ENCODE measurements around the gene SERPINA5. TPM values are rescaled to one million over a fixed set of nuclear protein-coding genes. Genes with fewer than 3 reads are reported as not detected.

SERPINA5 gene
- polyA plus RNA-seq, result not detected

GRCh38 chr14:94581127-94581999 lies at the start of gene SERPINA5:
TSS of gene SERPINA5 (plus strand) at chr14:94581426. CDS start at chr14:94587363, 5,937 bp downstream.
- no peak for DNase-seq
- Mint-ChIP-seq H3K9me3 (no peaks in the 10 kb centered on the region), H3K36me3 (no peaks in the 10 kb centered on the region), H3K4me3 (no peak within 1 kb of the TSS), H3K27ac (no peak within 1 kb of the TSS), H3K27me3 (ENCODE audit: low read depth in 3 of 3) (peaks cover 0 to 4% (median 0%) of the 10 kb centered on the region in 3 donors), H3K4me1 (no peaks in the 10 kb centered on the region)

- Mint-ChIP-seq H3K36me3 (no peaks in the 10 kb centered on the region), H3K4me3 (no peak overlapping the region), H3K4me1 (no peaks in the 10 kb centered on the region), H3K27ac (no peak overlapping the region), H3K9me3 (no peaks in the 10 kb centered on the region), H3K27me3 (ENCODE audit: low read depth in 3 of 3) (peaks cover 2 to 6% (median 4%) of the 10 kb centered on the region in 3 donors)
- DNase-seq, result no peak
Observed at GRCh38 chr14:94532447-94532846, 48.8 kb upstream of the SERPINA5 start.

- Mint-ChIP-seq H3K27ac (no peak overlapping the region), H3K9me3 (no peaks in the 10 kb centered on the region), H3K27me3 (ENCODE audit: low read depth in 3 of 3) (peaks cover 0 to 12% (median 3%) of the 10 kb centered on the region in 3 donors)
Observed at GRCh38 chr14:94535506-94535905, 45.7 kb upstream of the SERPINA5 start.

GRCh38 chr14:94536836-94537235 lies 44.4 kb upstream of the SERPINA5 start:
- no peaks in the 10 kb centered on the region for H3K36me3 Mint-ChIP-seq
- H3K9me3 Mint-ChIP-seq, result no peaks in the 10 kb centered on the region
- H3K27me3 Mint-ChIP-seq (ENCODE audit: low read depth in 3 of 3), result peaks cover 0 to 12% (median 6%) of the 10 kb centered on the region in 3 donors
- no peak for DNase-seq
- H3K4me1 Mint-ChIP-seq, result no peaks in the 10 kb centered on the region
- H3K4me3 Mint-ChIP-seq, result no peak overlapping the region
- no peak overlapping the region for H3K27ac Mint-ChIP-seq

More at GRCh38 chr14:94535506-94535905, 45.7 kb upstream of the SERPINA5 start:
- H3K36me3 Mint-ChIP-seq, result no peaks in the 10 kb centered on the region
- DNase-seq, result no peak
- no peaks in the 10 kb centered on the region for H3K4me1 Mint-ChIP-seq
- no peak overlapping the region for H3K4me3 Mint-ChIP-seq

GRCh38 chr14:94538070-94538740 lies 43.0 kb upstream of the SERPINA5 start:
- H3K9me3 Mint-ChIP-seq, result no peaks in the 10 kb centered on the region
- H3K4me3 Mint-ChIP-seq, result no peak overlapping the region
- DNase-seq, result no peak
- H3K27ac Mint-ChIP-seq, result no peak overlapping the region
- H3K27me3 Mint-ChIP-seq (ENCODE audit: low read depth in 3 of 3), result peaks cover 0 to 12% (median 6%) of the 10 kb centered on the region in 3 donors
- no peaks in the 10 kb centered on the region for H3K4me1 Mint-ChIP-seq
- no peaks in the 10 kb centered on the region for H3K36me3 Mint-ChIP-seq

- Mint-ChIP-seq H3K4me1 (no peaks in the 10 kb centered on the region), H3K4me3 (no peak overlapping the region), H3K36me3 (no peaks in the 10 kb centered on the region), H3K27me3 (ENCODE audit: low read depth in 3 of 3) (peaks cover 0 to 10% (median 6%) of the 10 kb centered on the region in 3 donors), H3K9me3 (no peaks in the 10 kb centered on the region), H3K27ac (no peak overlapping the region)
- DNase-seq, result no peak
Observed at GRCh38 chr14:94539181-94539580, 42.0 kb upstream of the SERPINA5 start.

- H3K4me3 Mint-ChIP-seq, result no peak overlapping the region
- peaks cover 0 to 10% (median 6%) of the 10 kb centered on the region in 3 donors for H3K27me3 Mint-ChIP-seq (ENCODE audit: low read depth in 3 of 3)
- no peaks in the 10 kb centered on the region for H3K36me3 Mint-ChIP-seq
- DNase-seq, result no peak
- H3K4me1 Mint-ChIP-seq, result no peaks in the 10 kb centered on the region
- no peaks in the 10 kb centered on the region for H3K9me3 Mint-ChIP-seq
- H3K27ac Mint-ChIP-seq, result no peak overlapping the region
Observed at GRCh38 chr14:94540031-94540794, 41.0 kb upstream of the SERPINA5 start.

- H3K27ac Mint-ChIP-seq, result no peak overlapping the region
Observed at GRCh38 chr14:94541234-94541975, 39.8 kb upstream of the SERPINA5 start.

GRCh38 chr14:94542111-94542810 lies 39.0 kb upstream of the SERPINA5 start:
- H3K9me3 Mint-ChIP-seq, result no peaks in the 10 kb centered on the region
- H3K27me3 Mint-ChIP-seq (ENCODE audit: low read depth in 3 of 3), result peaks cover 0 to 15% (median 8%) of the 10 kb centered on the region in 3 donors
- no peak for DNase-seq
- no peak overlapping the region for H3K27ac Mint-ChIP-seq
- H3K4me3 Mint-ChIP-seq, result no peak overlapping the region
- no peaks in the 10 kb centered on the region for H3K4me1 Mint-ChIP-seq
- no peaks in the 10 kb centered on the region for H3K36me3 Mint-ChIP-seq

More at GRCh38 chr14:94541234-94541975, 39.8 kb upstream of the SERPINA5 start:
- Mint-ChIP-seq H3K4me1 (no peaks in the 10 kb centered on the region), H3K4me3 (no peak overlapping the region), H3K9me3 (no peaks in the 10 kb centered on the region), H3K36me3 (no peaks in the 10 kb centered on the region), H3K27me3 (ENCODE audit: low read depth in 3 of 3) (peaks cover 0 to 15% (median 8%) of the 10 kb centered on the region in 3 donors)
- DNase-seq, result no peak

- no peak for DNase-seq
- Mint-ChIP-seq H3K4me1 (no peaks in the 10 kb centered on the region), H3K4me3 (no peak overlapping the region), H3K9me3 (no peaks in the 10 kb centered on the region), H3K36me3 (no peaks in the 10 kb centered on the region), H3K27me3 (ENCODE audit: low read depth in 3 of 3) (peaks cover 0 to 15% (median 9%) of the 10 kb centered on the region in 3 donors), H3K27ac (no peak overlapping the region)
Observed at GRCh38 chr14:94542811-94543440, 38.3 kb upstream of the SERPINA5 start.

GRCh38 chr14:94543449-94544124 lies 37.6 kb upstream of the SERPINA5 start:
- no peak for DNase-seq
- Mint-ChIP-seq H3K27me3 (ENCODE audit: low read depth in 3 of 3) (peaks cover 0 to 12% (median 11%) of the 10 kb centered on the region in 3 donors), H3K4me3 (no peak overlapping the region), H3K27ac (no peak overlapping the region), H3K4me1 (no peaks in the 10 kb centered on the region), H3K9me3 (no peaks in the 10 kb centered on the region), H3K36me3 (no peaks in the 10 kb centered on the region)

- H3K27me3 Mint-ChIP-seq (ENCODE audit: low read depth in 3 of 3), result peaks cover 0 to 14% (median 9%) of the 10 kb centered on the region in 3 donors
- H3K36me3 Mint-ChIP-seq, result no peaks in the 10 kb centered on the region
- H3K4me3 Mint-ChIP-seq, result no peak overlapping the region
- H3K9me3 Mint-ChIP-seq, result no peaks in the 10 kb centered on the region
- no peaks in the 10 kb centered on the region for H3K4me1 Mint-ChIP-seq
- H3K27ac Mint-ChIP-seq, result no peak overlapping the region
- no peak for DNase-seq
Observed at GRCh38 chr14:94544726-94545125, 36.5 kb upstream of the SERPINA5 start.

All from immature natural killer cell (primary cell).